AG09309 (cell line): Measurements from ENCODE around the gene UGT2B17.

Source experiments
- DNase-seq: peaks from one replicate; pipeline ENCODE4 v3.0.0-alpha.2; 2010; ENCODE audit warnings: low read depth
- H3K4me3 ChIP-seq: 2 replicates; pipeline ENCODE4 v1.5.1; 2011; ENCODE audit warnings: mild to moderate bottlenecking, low read depth, low read length, moderate library complexity; ENCODE audit not compliant: control insufficient read depth
- CTCF ChIP-seq: IDR thresholded peaks from 2 replicates; pipeline ENCODE4 v1.5.1; 2011; ENCODE audit warnings: mild to moderate bottlenecking, low read depth, low read length, inconsistent platforms; ENCODE audit not compliant: insufficient read depth, control insufficient read depth; ENCODE audit errors: missing control alignments

Gene UGT2B17

GRCh38 chr4:68599150-68599549, 23.0 kb upstream of the UGT2B17 start:
- no peak for TF ChIP-seq CTCF
- DNase-seq, result no peak
- no peak overlapping the region for H3K4me3 ChIP-seq

- H3K4me3 ChIP-seq, result no peak overlapping the region
- DNase-seq, result no peak
- no peak for TF ChIP-seq CTCF
Measured at GRCh38 chr4:68597482-68597881, 21.4 kb upstream of the UGT2B17 start.

- DNase-seq, result no peak
- no peak overlapping the region for H3K4me3 ChIP-seq
- no peak for TF ChIP-seq CTCF
Measured at GRCh38 chr4:68594678-68595077, 18.6 kb upstream of the UGT2B17 start.

- no peak for TF ChIP-seq CTCF
- H3K4me3 ChIP-seq, result no peak overlapping the region
- no peak for DNase-seq
Measured at GRCh38 chr4:68593112-68593511, 17.0 kb upstream of the UGT2B17 start.

GRCh38 chr4:68592673-68593072, 16.6 kb upstream of the UGT2B17 start:
- no peak for DNase-seq
- TF ChIP-seq CTCF, result no peak
- H3K4me3 ChIP-seq, result no peak overlapping the region

GRCh38 chr4:68591204-68591603, 15.1 kb upstream of the UGT2B17 start:
- DNase-seq, result no peak
- TF ChIP-seq CTCF, result no peak
- no peak overlapping the region for H3K4me3 ChIP-seq

- H3K4me3 ChIP-seq, result no peak overlapping the region
- DNase-seq, result no peak
- no peak for TF ChIP-seq CTCF
Measured at GRCh38 chr4:68589790-68590189, 13.7 kb upstream of the UGT2B17 start.
